Kidney (tissue), 14 donors: ENCODE data around the gene MIEN1. TPM values are rescaled to one million over a fixed set of nuclear protein-coding genes. Genes with fewer than 3 reads are reported as not detected.
A peak's percentile ranks its signal among the peaks of the same experiment; 100 is the strongest.

ENCODE experiments used
- DNase-seq, 5 donors: peaks; one replicate each; pipeline ENCODE4 v3.0.0-alpha.2; 2013 to 2020
- FAIRE-seq: peaks from 2 replicates; lab custom pipeline; 2012; peaks lifted over from hg19 to GRCh38; lab: Jason Lieb, UNC
- H3K27ac ChIP-seq, 2 donors: one replicate each; pipeline ENCODE4 v1.7.0; 2013; ENCODE audit warnings: low read depth in 2 of 2, low read length in 2 of 2, inconsistent platforms in 1 of 2
- H3K27me3 ChIP-seq: one replicate; pipeline ENCODE4 v1.7.1; 2013; ENCODE audit warnings: low read length, inconsistent platforms; ENCODE audit not compliant: control insufficient read depth, insufficient read depth
- H3K36me3 ChIP-seq, 3 donors: one replicate each; pipeline versions ENCODE4 v1.7.0 to v1.7.1; 2013; ENCODE audit warnings: low read length in 3 of 3, control low read depth in 1 of 3, inconsistent platforms in 1 of 3; ENCODE audit not compliant: insufficient read depth in 3 of 3, control insufficient read depth in 2 of 3
- H3K4me1 ChIP-seq, 3 donors: one replicate each; pipeline versions ENCODE4 v1.7.0 to v1.7.1; 2013; ENCODE audit warnings: low read length in 3 of 3, inconsistent platforms in 1 of 3, low read depth in 1 of 3; ENCODE audit not compliant: control insufficient read depth in 2 of 3, insufficient read depth in 2 of 3
- H3K4me3 ChIP-seq, 3 donors: one replicate each; pipeline versions ENCODE4 v1.7.0 to v1.8.1; 2013; ENCODE audit warnings: low read length in 3 of 3, control low read depth in 1 of 3, inconsistent platforms in 1 of 3
- H3K9ac ChIP-seq, 3 donors: one replicate each; pipeline versions ENCODE4 v1.7.0 to v1.7.1; 2013; ENCODE audit warnings: low read length in 3 of 3, control low read depth in 1 of 3, inconsistent platforms in 1 of 3
- H3K9me3 ChIP-seq, 3 donors: one replicate each; pipeline versions ENCODE4 v1.7.0 to v1.7.1; 2013; ENCODE audit warnings: low read length in 3 of 3, control low read depth in 1 of 3, inconsistent platforms in 1 of 3; ENCODE audit not compliant: control insufficient read depth in 2 of 3, insufficient read depth in 1 of 3
- CTCF ChIP-seq: IDR thresholded peaks from 3 replicates; pipeline ENCODE4 v1.5.1; 2012; ENCODE audit warnings: mild to moderate bottlenecking, moderate library complexity, borderline replicate concordance; ENCODE audit not compliant: insufficient read depth; ENCODE audit errors: extremely low read depth
- intact Hi-C: fragments of 100-400 bp; cut with DNase I; formaldehyde crosslinking; loops from one replicate; pipeline ENCODE4 v1.11.1; 2022
- polyA plus RNA-seq: library from polyadenylated mRNA; stranded (reverse); fragments of 350-450 nt; fragmentation: Illumina TruSeq; extraction: RNeasy Lipid Tissue Mini Kit (QIAGEN cat#74804); gene quantifications from one replicate; pipeline ENCODE4 v1.2.3, GENCODE V29; 2014; ENCODE audit warnings: low read depth, low replicate concordance; ENCODE audit not compliant: insufficient read depth
- total RNA-seq: library from RNA; stranded (reverse); fragmentation: NEBNext Ultra II Directional; extraction: Animal tissue kit (Norgen Biotek cat#: 25700); gene quantifications from one replicate; pipeline ENCODE4 v1.2.1, GENCODE V29; 2021
- donor health status: control.
- donor health status: control.
- donor health status: control.
- donor health status: control.
- donor health status: control.
- donor health status: DM: yes; HTN: yes; CAD: no.
- donor health status: Normal renal cell carcinoma (clear cell type).

MIEN1 gene
- total and polyA plus RNA-seq, 2 donors from 2014 or later: 51.6 to 186 TPM

- no peaks in the 10 kb centered on the region for H3K27me3 ChIP-seq
- DNase-seq (no peak), FAIRE-seq (no peak)
- peak overlapping the region in 1 of 3 donors; percentile 33 for H3K4me3 ChIP-seq
- H3K27ac ChIP-seq: peak overlapping the region; percentile 90 to 93
- H3K9ac ChIP-seq: peak overlapping the region in 2 of 3 donors; percentile 51 to 85
- intact Hi-C loops: no loop called here
- H3K4me1 ChIP-seq: peaks cover 0 to 61% (median 36%) of the 10 kb centered on the region in 3 donors
- H3K36me3 ChIP-seq: peaks cover 2 to 29% (median 18%) of the 10 kb centered on the region in 3 donors
- TF ChIP-seq CTCF: no peak
- no peaks in the 10 kb centered on the region for H3K9me3 ChIP-seq
Measured at GRCh38 chr17:39704821-39705551, 25.3 kb downstream of the MIEN1 start.

GRCh38 chr17:39703913-39704312, 26.4 kb downstream of the MIEN1 start:
- peak overlapping the region in 1 of 3 donors; percentile 30 for H3K4me3 ChIP-seq
- TF ChIP-seq CTCF: no peak
- FAIRE-seq (no peak), DNase-seq (no peak)
- H3K4me1 ChIP-seq: peaks cover 0 to 66% (median 41%) of the 10 kb centered on the region in 3 donors
- H3K9ac ChIP-seq: peak overlapping the region in 2 of 3 donors; percentile 5 to 31
- H3K9me3 ChIP-seq: no peaks in the 10 kb centered on the region
- intact Hi-C loops: no loop called here
- H3K36me3 ChIP-seq: peaks cover 2 to 20% (median 11%) of the 10 kb centered on the region in 3 donors
- peak overlapping the region; percentile 59 to 80 for H3K27ac ChIP-seq
- no peaks in the 10 kb centered on the region for H3K27me3 ChIP-seq

GRCh38 chr17:39702901-39703893, 27.1 kb downstream of the MIEN1 start:
- Histone ChIP-seq H3K4me1 (peaks cover 0 to 66% (median 41%) of the 10 kb centered on the region in 3 donors), H3K36me3 (peaks cover 0 to 12% (median 7%) of the 10 kb centered on the region in 3 donors), H3K4me3 (peak overlapping the region in 2 of 3 donors; percentile 4 to 30), H3K27ac (peak overlapping the region; percentile 59 to 80), H3K27me3 (no peaks in the 10 kb centered on the region), H3K9ac (peak overlapping the region in 2 of 3 donors; percentile 22 to 31), H3K9me3 (no peaks in the 10 kb centered on the region)
- intact Hi-C loops: no loop called here
- DNase-seq (peak in 1 of 5 donors; percentile 20), FAIRE-seq (no peak)
- TF ChIP-seq CTCF: no peak
